ENCODE measurements around the gene VEPH1. TPM values are rescaled to one million over a fixed set of nuclear protein-coding genes. Genes with fewer than 3 reads are reported as not detected.

Gene VEPH1
- total RNA-seq, 1 donor = 23.2 TPM

GRCh38 chr3:157498371-157498770 lies 4.8 kb downstream of the VEPH1 start:
- H2AFZ ChIP-seq (ENCODE audit: low read length) = no peak overlapping the region
- no peaks in the 10 kb centered on the region for H3K9me3 ChIP-seq (ENCODE audit: low read depth, low read length)
- no peak for DNase-seq (ENCODE audit: insufficient read length, low spot score, missing footprints)
- H4K20me1 ChIP-seq (ENCODE audit: insufficient read depth, low read length) = no peaks in the 10 kb centered on the region
- no peaks in the 10 kb centered on the region for H3K27me3 ChIP-seq (ENCODE audit: insufficient read depth, low read length)
- H3K4me1 ChIP-seq (ENCODE audit: insufficient read depth, low read length) = peaks cover 36% of the 10 kb centered on the region
- H3K27ac ChIP-seq (ENCODE audit: low read depth, low read length) = no peak overlapping the region
- H3K4me3 ChIP-seq (ENCODE audit: insufficient read depth, low read length) = no peak overlapping the region
- H3K36me3 ChIP-seq (ENCODE audit: insufficient read depth, low read length) = no peaks in the 10 kb centered on the region
- peaks cover 42% of the 10 kb centered on the region for H3K79me2 ChIP-seq (ENCODE audit: insufficient read depth, low read length)
- TF ChIP-seq, protein P1, sequence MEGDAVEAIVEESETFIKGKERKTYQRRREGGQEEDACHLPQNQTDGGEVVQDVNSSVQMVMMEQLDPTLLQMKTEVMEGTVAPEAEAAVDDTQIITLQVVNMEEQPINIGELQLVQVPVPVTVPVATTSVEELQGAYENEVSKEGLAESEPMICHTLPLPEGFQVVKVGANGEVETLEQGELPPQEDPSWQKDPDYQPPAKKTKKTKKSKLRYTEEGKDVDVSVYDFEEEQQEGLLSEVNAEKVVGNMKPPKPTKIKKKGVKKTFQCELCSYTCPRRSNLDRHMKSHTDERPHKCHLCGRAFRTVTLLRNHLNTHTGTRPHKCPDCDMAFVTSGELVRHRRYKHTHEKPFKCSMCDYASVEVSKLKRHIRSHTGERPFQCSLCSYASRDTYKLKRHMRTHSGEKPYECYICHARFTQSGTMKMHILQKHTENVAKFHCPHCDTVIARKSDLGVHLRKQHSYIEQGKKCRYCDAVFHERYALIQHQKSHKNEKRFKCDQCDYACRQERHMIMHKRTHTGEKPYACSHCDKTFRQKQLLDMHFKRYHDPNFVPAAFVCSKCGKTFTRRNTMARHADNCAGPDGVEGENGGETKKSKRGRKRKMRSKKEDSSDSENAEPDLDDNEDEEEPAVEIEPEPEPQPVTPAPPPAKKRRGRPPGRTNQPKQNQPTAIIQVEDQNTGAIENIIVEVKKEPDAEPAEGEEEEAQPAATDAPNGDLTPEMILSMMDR (IDR thresholded peaks at IDR 0.05; ENCODE audit: extremely low read depth, low read depth, low read length) = no peak
- H3K4me2 ChIP-seq (ENCODE audit: insufficient read depth, low read length) = no peak overlapping the region

GRCh38 chr3:157495846-157496245 lies 7.4 kb downstream of the VEPH1 start:
- H3K4me2 ChIP-seq (ENCODE audit: insufficient read depth, low read length) = no peak overlapping the region
- peaks cover 53% of the 10 kb centered on the region for H3K79me2 ChIP-seq (ENCODE audit: insufficient read depth, low read length)

DNA sequence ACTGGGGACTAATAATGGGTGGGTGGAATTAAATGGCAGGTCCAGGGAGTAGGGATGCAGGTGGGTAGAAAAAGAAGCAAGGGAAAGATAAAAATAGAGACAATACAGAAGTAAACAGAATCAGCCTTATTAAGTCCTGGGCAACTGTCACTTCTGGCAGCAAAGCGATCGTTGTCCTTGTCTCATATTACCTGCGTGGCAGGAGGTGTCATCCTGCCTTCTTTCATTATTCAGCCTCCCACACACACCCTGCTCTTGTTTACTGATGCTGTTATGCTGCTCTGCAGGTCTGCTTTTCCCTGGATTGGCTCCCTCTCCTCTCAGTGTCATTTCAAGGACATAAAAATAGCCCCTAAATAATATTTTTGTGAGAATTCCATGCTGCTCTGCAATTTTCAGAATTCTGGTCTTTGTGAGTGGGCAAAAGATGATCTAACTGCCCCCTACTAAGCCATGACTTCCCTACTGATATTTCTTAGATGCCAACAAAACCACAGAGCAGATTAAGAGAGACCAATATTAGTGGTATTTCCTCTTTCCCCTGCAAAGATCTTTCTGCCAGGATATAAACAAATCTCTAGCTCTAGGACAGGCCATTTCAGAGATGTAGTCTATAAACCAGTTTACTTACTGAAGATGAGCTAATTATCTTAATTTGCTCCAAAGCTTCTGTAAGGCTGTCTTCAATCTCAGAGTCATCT lies 8.5 kb downstream of the VEPH1 start:
- H3K27ac ChIP-seq (ENCODE audit: low read depth, low read length) = peak overlapping the region; percentile 44
- H3K4me1 ChIP-seq (ENCODE audit: insufficient read depth, low read length) = peaks cover 28% of the 10 kb centered on the region
- TF ChIP-seq, protein P1 (IDR thresholded peaks at IDR 0.05; ENCODE audit: extremely low read depth, low read depth, low read length) = no peak
- no peaks in the 10 kb centered on the region for H3K27me3 ChIP-seq (ENCODE audit: insufficient read depth, low read length)
- no peak overlapping the region for H2AFZ ChIP-seq (ENCODE audit: low read length)
- no peaks in the 10 kb centered on the region for H3K9me3 ChIP-seq (ENCODE audit: low read depth, low read length)
- H3K4me2 ChIP-seq (ENCODE audit: insufficient read depth, low read length) = peak overlapping the region; percentile 34
- peaks cover 14% of the 10 kb centered on the region for H3K36me3 ChIP-seq (ENCODE audit: insufficient read depth, low read length)
- no peak overlapping the region for H3K4me3 ChIP-seq (ENCODE audit: insufficient read depth, low read length)
- H3K79me2 ChIP-seq (ENCODE audit: insufficient read depth, low read length) = peaks cover 51% of the 10 kb centered on the region
- no peak for DNase-seq (ENCODE audit: insufficient read length, low spot score, missing footprints)
- H4K20me1 ChIP-seq (ENCODE audit: insufficient read depth, low read length) = no peaks in the 10 kb centered on the region

More at GRCh38 chr3:157495846-157496245, 7.4 kb downstream of the VEPH1 start:
- Histone ChIP-seq H3K27ac (ENCODE audit: low read depth, low read length) (no peak overlapping the region), H3K9me3 (ENCODE audit: low read depth, low read length) (no peaks in the 10 kb centered on the region), H2AFZ (ENCODE audit: low read length) (no peak overlapping the region), H3K4me1 (ENCODE audit: insufficient read depth, low read length) (peaks cover 32% of the 10 kb centered on the region), H3K4me3 (ENCODE audit: insufficient read depth, low read length) (no peak overlapping the region), H4K20me1 (ENCODE audit: insufficient read depth, low read length) (no peaks in the 10 kb centered on the region), H3K36me3 (ENCODE audit: insufficient read depth, low read length) (peaks cover 12% of the 10 kb centered on the region), H3K27me3 (ENCODE audit: insufficient read depth, low read length) (no peaks in the 10 kb centered on the region)
- DNase-seq (ENCODE audit: insufficient read length, low spot score, missing footprints) = no peak
- TF ChIP-seq, protein P1 (IDR thresholded peaks at IDR 0.05; ENCODE audit: extremely low read depth, low read depth, low read length) = no peak

GRCh38 chr3:157493627-157494550 lies 9.3 kb downstream of the VEPH1 start:
- peak overlapping the region; percentile 34 for H3K4me2 ChIP-seq (ENCODE audit: insufficient read depth, low read length)
- no peaks in the 10 kb centered on the region for H3K27me3 ChIP-seq (ENCODE audit: insufficient read depth, low read length)
- peaks cover 14% of the 10 kb centered on the region for H3K36me3 ChIP-seq (ENCODE audit: insufficient read depth, low read length)
- peaks cover 51% of the 10 kb centered on the region for H3K79me2 ChIP-seq (ENCODE audit: insufficient read depth, low read length)
- no peak overlapping the region for H2AFZ ChIP-seq (ENCODE audit: low read length)
- H4K20me1 ChIP-seq (ENCODE audit: insufficient read depth, low read length) = no peaks in the 10 kb centered on the region
- H3K9me3 ChIP-seq (ENCODE audit: low read depth, low read length) = no peaks in the 10 kb centered on the region
- peak overlapping the region; percentile 44 for H3K27ac ChIP-seq (ENCODE audit: low read depth, low read length)
- TF ChIP-seq, protein P1 (IDR thresholded peaks at IDR 0.05; ENCODE audit: extremely low read depth, low read depth, low read length) = peak; percentile 61
- no peak for DNase-seq (ENCODE audit: insufficient read length, low spot score, missing footprints)
- H3K4me1 ChIP-seq (ENCODE audit: insufficient read depth, low read length) = peaks cover 23% of the 10 kb centered on the region
- no peak overlapping the region for H3K4me3 ChIP-seq (ENCODE audit: insufficient read depth, low read length)
